GM19467 (cell line): Measurements from ENCODE around the gene SLC66A3.

ENCODE experiments used
- ATAC-seq: cut with Tn5 transposase; IDR thresholded peaks from one replicate; pipeline ENCODE4 v1.9.1; 2021; ENCODE audit warnings: mild to moderate bottlenecking, moderate library complexity; ENCODE audit not compliant: unreplicated experiment

Gene SLC66A3

GRCh38 chr2:11155381-11156035 lies at the start of gene SLC66A3:
Gene SLC66A3, plus strand, starts transcription at chr2:11155467. Its CDS starts 80 bp downstream, at chr2:11155547.
- ATAC-seq = peak; percentile 80

DNA sequence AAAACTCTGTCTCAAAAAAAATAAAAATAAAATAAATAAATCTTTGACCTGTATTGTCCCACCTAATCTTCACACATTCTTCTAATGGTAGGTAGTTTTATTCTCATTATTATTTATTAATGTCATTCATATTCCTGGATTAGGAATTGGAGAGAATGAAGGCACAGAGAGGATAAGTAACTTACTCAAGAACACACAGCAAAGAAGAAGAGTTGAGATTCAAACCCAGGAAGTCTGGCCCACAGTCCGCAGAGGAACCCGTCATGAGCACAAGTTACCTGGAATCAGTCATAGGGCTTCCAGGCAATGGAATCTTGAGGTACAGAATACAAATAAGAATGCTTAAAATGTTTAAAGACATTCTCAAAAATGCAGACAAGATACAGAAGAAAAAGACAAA lies 46.3 kb upstream of the SLC66A3 start:
- no peak for ATAC-seq

GRCh38 chr2:11112870-11113428 lies 42.3 kb upstream of the SLC66A3 start:
- ATAC-seq = no peak

DNA sequence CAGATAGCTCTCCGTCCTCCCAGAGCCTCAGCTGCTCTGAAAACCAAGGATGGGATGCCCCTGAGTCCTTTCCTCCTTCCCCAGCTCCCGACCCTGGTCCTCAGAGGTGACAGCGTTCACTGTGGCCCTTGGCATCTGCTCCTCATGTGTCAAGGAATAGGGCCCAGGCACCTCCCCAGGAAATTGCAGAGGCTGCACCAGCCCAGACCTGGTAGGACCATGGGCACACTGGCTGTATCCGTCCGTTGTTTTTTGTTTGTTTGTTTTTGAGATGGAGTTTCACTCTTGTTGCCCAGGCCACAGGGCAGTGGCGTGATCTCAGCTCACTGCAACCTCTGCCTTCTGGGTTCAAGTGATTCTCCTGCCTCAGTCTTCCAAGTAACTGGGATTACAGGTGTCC lies 37.5 kb upstream of the SLC66A3 start:
- ATAC-seq = no peak

GRCh38 chr2:11118761-11119160 lies 36.5 kb upstream of the SLC66A3 start:
- ATAC-seq = no peak

DNA sequence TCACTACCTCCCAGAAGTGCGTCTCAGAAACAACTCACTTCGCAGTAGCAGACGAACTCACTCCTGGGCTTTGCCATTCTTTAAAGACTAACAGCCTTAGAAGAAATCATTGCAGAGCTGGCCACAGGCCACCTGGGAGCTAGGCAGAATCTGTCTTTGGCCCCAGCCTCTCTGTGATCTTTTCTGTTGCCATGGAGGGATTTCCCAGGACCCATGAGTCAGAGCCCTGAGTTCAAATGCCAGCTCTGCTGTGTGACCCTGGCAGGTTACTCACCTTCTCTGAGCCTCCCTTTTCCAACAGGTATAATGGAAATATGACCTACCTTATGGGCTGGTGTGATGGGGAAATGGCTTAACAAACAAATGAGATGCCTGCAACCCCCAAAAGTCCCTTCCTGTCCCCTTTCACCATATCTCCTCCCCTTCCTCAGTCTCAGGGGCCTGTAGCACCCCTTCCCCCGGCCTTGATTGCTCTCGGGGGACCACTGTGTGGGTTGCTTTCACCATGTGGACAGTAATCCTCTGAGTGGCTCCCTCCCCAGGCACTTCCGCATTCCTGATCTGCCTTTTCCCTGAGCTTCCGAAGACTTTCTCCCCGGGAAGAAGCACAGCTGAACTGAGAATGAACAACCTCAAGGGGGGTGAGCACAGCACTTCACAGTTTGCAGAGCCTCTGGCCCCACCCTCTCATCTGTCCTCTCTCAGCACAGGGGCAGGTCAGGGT lies 34.0 kb upstream of the SLC66A3 start:
- ATAC-seq = no peak

- ATAC-seq = no peak
Observed at GRCh38 chr2:11121823-11122155, 33.5 kb upstream of the SLC66A3 start.

GRCh38 chr2:11122380-11122779 lies 32.9 kb upstream of the SLC66A3 start:
- ATAC-seq = no peak

- ATAC-seq = no peak
Observed at GRCh38 chr2:11123001-11123809, 32.1 kb upstream of the SLC66A3 start.

GRCh38 chr2:11123856-11124759 lies 31.2 kb upstream of the SLC66A3 start:
- ATAC-seq = no peak

DNA sequence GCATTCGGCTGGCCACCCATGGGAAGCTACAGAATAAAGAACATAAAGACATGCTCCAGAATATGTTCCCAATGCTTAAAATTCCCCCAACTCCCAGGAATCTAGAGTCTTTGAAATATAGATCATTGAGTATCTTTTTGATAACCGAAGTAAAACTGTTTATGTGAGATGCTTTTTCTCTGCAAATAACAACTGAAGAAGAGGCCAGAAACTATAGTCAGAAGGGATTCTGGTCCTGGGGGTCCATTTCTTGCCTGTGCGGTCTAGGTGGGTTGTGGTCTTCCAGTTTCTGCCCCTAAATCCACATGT lies 30.6 kb upstream of the SLC66A3 start:
- ATAC-seq = no peak

- no peak for ATAC-seq
Observed at GRCh38 chr2:11127761-11128160, 27.5 kb upstream of the SLC66A3 start.

GRCh38 chr2:11128243-11128951 lies 26.9 kb upstream of the SLC66A3 start:
- ATAC-seq = no peak

DNA sequence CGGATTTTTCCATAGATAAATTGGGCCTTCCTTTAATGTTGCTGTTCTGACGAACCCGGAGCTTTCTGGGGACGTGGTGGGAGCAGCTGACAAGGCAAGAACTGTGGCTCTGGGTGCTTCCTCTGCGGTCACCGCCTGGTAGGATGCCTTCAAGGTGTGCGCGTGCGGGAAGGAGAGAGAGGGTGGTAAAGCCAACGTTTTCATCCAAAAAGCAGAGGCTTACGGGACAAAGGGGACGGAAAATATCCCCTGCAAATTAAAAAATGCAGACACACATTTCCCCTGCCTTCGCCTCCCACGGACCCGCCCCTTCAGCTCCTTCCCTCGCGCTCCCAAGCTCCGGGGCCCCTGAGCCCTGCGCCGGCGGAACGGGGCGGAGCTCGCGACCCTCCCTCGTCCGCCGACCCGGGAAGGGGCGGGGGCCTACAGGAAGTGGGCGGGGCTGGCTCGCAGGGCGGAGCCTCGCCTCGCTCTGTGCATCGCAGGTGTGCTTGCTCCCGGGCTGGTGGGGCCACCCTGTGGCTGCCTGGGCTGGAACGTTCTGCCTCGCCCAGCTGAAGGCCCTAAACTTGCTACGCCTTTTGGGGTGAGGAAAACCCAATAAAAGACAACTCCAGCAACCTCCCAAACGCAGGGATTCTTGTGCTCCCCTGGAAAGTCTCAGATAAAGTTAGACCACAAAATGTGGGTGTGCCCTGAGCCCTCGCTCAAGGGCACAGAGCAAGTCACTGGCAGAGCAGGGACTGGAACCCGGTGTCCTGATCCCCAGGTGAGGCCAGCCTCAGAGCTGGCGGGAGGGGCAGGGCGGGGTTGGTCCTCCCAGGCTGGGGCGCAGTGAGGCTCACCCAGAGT lies 25.4 kb upstream of the SLC66A3 start:
- peak; percentile 49 for ATAC-seq

GRCh38 chr2:11131166-11131920 lies 23.9 kb upstream of the SLC66A3 start:
- ATAC-seq = no peak

GRCh38 chr2:11132036-11132671 lies 23.1 kb upstream of the SLC66A3 start:
- ATAC-seq = no peak

DNA sequence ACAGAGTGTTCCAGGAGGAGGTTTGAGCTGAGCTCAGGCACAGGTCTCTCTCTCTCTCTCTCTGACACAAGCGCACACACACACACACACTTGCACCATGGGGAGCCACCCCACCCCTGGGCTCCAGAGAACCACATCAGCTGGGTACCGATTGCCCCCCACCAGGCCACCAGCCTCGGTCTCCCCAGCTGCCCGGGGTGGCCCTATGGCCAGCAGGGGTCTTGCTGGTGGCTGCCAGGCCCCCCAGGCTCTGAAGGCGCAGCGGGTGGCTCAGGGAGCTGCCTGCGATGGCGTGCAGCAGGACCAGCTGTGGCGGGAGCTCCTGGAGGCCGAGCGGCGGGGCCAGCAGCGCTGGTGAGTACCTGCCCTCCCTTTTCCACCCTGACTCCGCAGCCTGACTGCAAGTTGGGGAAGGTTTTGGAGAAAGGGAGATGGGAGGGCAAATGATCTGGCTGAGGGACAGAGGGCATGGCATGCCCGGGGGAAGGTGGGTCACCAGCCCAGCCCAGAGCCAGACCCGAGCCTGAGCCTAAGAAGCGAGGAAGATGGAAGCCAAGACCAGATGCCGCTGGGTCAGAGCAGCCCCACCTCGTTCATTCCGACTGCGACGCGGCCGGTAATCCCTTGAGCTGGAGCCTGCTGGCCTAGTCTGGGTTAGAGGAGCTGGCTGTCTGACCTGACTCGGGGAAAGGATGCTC lies 21.9 kb upstream of the SLC66A3 start:
- no peak for ATAC-seq
